LNCaP clone FGC (cell line): ENCODE data around the gene STAG3.
A peak's percentile ranks its signal among the peaks of the same experiment; 100 is the strongest.
"Not testable (repeated sequence)": the region's sequence is repeated elsewhere in the genome, so short reads cannot be mapped to it uniquely, and the experiment has no call there.

Experiments
- DNase-seq: peaks from one replicate; pipeline ENCODE4 v3.0.0-alpha.2; 2011; ENCODE audit warnings: low read depth
- H3K4me3 ChIP-seq: 2 replicates; pipeline ENCODE4 v1.5.1; 2011; ENCODE audit warnings: mild to moderate bottlenecking, low read depth, low read length, control low read depth
- CTCF ChIP-seq: IDR thresholded peaks from 2 replicates; pipeline ENCODE4 v1.5.1; 2012; ENCODE audit warnings: mild to moderate bottlenecking; ENCODE audit not compliant: control insufficient read depth, insufficient read depth; ENCODE audit errors: extremely low read depth

STAG3 gene

GRCh38 chr7:100209493-100209892, 31.8 kb downstream of the STAG3 start:
- no peak overlapping the region for H3K4me3 ChIP-seq
- no peak for DNase-seq
- TF ChIP-seq CTCF = no peak

DNA sequence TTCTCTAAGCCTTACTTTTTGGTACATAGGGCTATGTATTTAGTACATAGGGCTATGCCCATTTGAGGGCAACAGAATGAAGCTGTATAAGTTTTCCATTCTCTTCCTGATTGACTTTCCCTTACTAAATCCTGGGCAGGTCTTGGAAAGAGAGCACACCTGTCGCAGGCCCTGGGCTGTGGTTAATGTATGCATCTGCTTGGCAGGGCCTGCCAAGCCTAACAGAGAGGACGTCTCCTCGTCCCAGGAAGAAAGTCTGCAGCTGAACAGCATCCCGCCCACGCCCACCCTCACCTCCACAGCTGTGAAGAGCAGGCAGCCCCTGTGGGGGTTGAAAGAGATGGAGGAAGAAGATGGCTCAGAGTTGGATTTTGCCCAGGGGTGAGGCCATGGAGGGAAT, 33.1 kb downstream of the STAG3 start:
- H3K4me3 ChIP-seq = no peak overlapping the region
- no peak for TF ChIP-seq CTCF

GRCh38 chr7:100211342-100211780, 33.6 kb downstream of the STAG3 start:
- DNase-seq = no peak
- H3K4me3 ChIP-seq = no peak overlapping the region
- TF ChIP-seq CTCF = no peak

More for the DNA sequence above, 33.1 kb downstream of the STAG3 start:
- no peak for DNase-seq

- no peak for TF ChIP-seq CTCF
- no peak for DNase-seq
- H3K4me3 ChIP-seq = no peak overlapping the region
Observed at GRCh38 chr7:100212631-100213286, 35.0 kb downstream of the STAG3 start.

DNA sequence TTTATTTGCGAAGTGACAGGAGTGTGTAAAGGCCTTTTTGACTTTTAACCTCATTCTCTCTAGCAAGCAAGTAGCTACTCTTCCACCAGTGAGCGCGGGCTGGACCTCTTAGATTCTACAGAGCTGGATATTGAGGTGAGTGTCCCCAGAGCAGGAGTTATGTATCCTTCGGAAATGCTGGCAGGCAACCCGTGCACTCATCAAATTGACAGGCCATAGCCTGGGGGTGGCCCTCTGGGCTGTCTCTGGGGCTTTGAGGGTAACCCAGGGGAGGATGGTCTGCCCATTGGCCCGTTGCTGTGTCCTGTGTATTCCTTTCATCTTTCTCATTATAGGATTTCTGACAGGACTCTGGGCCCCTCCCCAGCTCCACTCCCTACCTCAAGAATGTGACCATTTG, 36.0 kb downstream of the STAG3 start:
- H3K4me3 ChIP-seq = no peak overlapping the region
- no peak for TF ChIP-seq CTCF
- no peak for DNase-seq

GRCh38 chr7:100214356-100214755, 36.6 kb downstream of the STAG3 start:
- DNase-seq, H3K4me3 ChIP-seq: not testable (repeated sequence)

- H3K4me3 ChIP-seq = no peak overlapping the region
- TF ChIP-seq CTCF = no peak
- DNase-seq = peak; percentile 11
Observed at GRCh38 chr7:100215895-100216294, 38.2 kb downstream of the STAG3 start.
